Erythroblast (primary cell): ENCODE measurements around the gene HACD2.

Experiments used
- GATA1 ChIP-seq: IDR thresholded peaks from 2 replicates; pipeline ENCODE4 v1.6.1; 2011; ENCODE audit warnings: low read depth, mild to moderate bottlenecking, control low read depth, low read length, moderate library complexity
- POLR2A ChIP-seq: IDR thresholded peaks from 2 replicates; pipeline ENCODE4 v1.6.1; 2011; ENCODE audit warnings: mild to moderate bottlenecking, low read length

DNA sequence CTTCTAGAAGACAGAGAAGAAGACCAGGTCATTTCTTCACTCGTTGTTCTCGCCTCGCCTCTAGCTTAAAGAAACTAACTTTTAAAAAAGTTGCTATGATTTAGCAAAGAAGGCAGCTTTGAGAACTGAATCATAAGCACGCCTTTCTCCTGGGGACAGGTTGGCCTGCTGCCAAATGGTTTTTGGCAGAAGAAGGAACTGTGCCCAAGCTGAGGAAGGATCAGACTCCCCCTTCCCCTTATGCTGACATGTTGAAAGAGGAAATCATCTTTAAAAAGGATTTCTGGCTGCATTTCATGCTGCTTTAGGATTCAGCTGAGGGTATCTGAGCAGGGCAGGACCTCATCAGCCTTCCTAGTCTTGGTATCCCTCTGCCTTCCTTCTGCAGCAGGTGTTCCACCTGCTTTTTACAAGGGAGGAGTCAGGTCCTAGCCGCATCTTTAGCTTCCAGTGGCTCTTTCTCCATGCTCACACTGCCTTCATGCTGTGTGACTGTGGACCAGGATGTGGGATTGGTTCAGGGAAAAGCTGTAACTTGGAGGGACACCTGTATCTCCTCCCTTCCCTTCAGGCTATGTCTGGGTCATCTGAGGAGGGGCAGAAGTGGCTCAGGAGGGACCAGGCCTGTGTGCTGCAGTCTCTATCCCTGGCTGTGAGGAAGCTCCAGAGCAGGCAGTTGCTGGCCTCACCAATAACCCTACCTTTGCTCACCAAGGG is 34.1 kb upstream of the HACD2 start:
- no peak for TF ChIP-seq POLR2A
- no peak for TF ChIP-seq GATA1
